Activated CD8-positive, alpha-beta memory T cell treated with anti-CD3 and anti-CD28 coated beads, Interleukin-2, amount 50 U/mL, for 1 hour (primary cell): Measurements from ENCODE around the gene ALPK3.

Experiments used
- DNase-seq: peaks from one replicate; pipeline ENCODE4 v3.0.0-alpha.2; 2020; ENCODE audit errors: extremely low read depth

ALPK3 gene

DNA sequence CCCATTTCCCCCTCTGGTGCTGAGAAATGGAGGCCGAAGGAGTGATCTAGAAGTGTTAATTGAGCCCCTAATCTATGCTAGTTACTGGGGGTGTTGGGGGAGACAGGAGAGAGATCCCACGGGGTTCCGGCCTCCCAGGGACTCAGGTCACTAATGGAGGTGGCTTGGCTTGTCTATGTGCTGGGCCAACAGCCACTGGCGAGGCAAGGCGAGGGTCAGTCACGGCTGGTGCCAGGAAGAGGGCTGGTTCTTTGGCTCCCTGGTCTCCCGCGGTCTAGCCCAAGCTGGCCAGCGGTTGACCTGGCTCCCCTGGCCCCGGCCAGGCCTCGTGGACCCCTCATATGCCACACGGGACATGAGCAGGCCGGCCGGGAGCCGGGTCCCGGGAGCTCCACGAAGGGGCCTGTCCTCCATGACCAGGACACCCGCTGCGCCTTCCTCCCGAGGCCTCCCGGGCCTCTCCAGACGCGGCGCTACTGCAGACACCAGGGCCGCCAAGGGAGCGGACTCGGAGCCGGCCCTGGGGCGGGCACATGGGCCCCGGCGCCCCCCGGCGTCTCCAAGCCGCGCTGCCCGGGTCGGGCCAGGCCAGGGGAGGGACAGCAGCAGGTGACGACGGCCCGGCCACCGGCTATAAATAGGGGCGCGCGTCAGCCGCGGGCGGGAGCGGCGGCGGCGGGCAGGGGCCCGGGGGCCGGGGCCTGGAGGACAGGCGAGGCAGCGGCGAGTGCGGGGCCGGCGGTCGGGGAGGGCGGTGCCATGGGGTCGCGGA, at the start of gene ALPK3:
TSS of gene ALPK3 (plus strand) at position 663 of the 772 bp plus-strand sequence. CDS start at position 760, 97 bp downstream.
- DNase-seq = no peak

DNA sequence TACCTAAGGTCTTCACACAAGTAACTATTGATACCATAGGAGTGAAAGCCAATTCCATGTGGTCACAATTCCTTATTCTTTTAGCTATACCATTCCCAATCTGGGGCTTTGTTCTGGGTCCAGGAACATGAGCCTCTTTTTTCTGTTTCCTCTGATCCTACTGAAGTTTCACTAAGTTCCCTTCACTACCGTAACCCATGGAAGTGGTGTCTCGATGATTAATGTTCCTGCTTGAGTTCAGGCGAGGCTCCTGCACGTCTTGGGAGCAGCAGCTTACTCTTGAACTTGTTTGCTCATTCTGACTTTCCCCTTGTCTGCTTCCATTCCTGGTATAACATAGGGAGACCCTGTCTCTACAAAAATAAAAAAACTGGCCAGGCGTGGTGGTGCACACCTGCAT, 45.1 kb upstream of the ALPK3 start:
- no peak for DNase-seq

GRCh38 chr15:84772467-84772866, 44.7 kb upstream of the ALPK3 start:
- no peak for DNase-seq

DNA sequence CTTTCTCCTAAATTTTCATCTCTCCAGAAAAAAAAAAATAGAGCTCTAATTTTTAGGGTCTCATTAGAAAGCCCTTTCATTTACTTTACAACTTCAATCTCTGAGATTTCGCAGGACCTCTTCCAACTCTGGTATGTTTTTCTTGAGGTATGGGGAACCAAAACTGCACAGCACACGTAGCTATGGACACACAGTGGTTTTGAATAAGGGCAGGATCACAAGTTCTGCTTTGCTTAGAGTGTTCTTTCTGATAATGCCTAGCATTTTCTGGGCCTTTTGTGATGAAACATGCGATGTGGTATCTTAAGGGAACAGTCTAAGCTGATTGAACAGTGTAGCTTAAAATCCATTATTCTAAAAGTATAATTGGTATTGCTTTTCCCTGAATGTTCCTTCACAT, 43.4 kb upstream of the ALPK3 start:
- DNase-seq = no peak

- no peak for DNase-seq
Measured at GRCh38 chr15:84775867-84776449, 41.2 kb upstream of the ALPK3 start.

- no peak for DNase-seq
Measured at GRCh38 chr15:84778194-84778593, 39.0 kb upstream of the ALPK3 start.

DNA sequence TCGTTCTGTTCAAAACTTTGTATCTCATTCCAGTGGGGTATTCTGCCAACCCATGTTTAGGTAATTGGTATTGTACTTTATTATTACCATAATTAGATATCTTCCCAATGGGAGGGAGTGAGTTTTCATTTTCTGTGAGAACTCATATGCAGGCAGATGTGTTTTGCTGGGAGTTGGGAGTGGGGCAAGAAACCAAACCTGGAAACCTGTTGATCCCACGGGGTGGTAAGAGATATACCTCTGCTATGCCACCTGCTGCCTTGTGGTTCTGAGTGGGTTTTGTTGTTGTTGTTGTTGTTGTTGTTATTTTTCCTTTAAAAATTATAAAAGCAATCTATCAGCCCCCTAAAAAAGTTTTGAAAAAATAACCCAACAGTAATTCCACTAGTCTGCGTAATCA, 36.7 kb upstream of the ALPK3 start:
- DNase-seq = no peak

GRCh38 chr15:84781495-84781894, 35.7 kb upstream of the ALPK3 start:
- DNase-seq = no peak

GRCh38 chr15:84782346-84782745, 34.8 kb upstream of the ALPK3 start:
- no peak for DNase-seq

GRCh38 chr15:84783493-84784251, 33.5 kb upstream of the ALPK3 start:
- no peak for DNase-seq

GRCh38 chr15:84784262-84784661, 32.9 kb upstream of the ALPK3 start:
- no peak for DNase-seq

DNA sequence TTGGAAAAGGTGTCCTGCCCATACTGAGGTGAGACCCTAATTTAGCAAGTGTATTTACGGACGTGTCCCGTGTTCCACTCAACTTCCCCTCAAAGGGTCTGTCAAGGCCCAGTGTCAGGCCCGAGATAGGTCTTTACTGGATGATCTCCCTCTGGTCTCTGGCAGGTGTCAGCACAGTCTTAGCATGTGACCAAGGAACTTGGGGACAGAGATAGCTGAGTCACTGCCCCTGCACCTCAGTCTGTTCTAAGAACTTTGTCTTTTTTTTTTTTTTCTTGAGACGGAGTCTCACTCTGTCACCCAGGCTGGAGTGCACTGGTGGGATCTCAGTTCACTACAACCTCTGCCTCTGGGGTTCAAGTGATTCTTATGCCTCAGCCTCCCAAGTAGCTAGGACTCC, 32.1 kb upstream of the ALPK3 start:
- no peak for DNase-seq

DNA sequence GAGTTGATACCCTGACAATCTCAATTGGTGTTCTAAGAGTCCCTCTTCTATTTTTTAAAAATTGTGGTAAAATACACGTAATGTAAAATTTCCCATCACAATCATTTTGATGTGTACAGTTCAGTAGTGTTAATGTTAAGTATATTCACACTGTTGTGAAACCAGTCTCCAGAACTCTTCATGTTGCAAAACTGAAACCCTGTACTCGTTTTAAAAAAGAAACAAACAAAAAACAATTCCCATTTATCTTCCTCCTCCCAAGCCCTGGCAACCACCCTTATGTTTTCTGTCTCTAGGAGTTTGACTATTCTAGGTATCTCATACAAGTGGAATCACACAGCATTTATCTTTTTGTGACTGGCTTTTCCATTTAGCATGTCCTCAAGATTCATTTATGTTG, 28.7 kb upstream of the ALPK3 start:
- DNase-seq = no peak

- no peak for DNase-seq
Measured at GRCh38 chr15:84789762-84790161, 27.4 kb upstream of the ALPK3 start.

- DNase-seq = no peak
Measured at GRCh38 chr15:84790676-84791075, 26.5 kb upstream of the ALPK3 start.

DNA sequence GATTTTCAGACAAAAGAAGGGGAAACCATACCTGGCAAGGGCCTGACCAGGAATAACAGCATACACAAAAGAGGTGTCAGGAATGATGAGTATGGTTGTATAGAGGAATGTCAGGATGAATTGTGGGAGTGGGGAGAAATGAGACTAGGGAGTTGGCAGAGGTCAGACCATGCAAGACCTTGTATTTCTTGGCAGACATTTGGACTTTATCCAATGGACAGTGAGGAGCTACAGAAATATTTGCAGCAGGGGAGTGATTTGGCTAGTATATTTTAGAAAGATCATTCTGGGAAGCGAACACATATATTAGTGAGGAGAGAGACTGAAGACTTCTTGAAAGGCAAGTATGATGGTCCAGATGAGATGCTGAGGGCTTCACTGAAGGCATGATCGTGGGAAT, 25.4 kb upstream of the ALPK3 start:
- DNase-seq = no peak

DNA sequence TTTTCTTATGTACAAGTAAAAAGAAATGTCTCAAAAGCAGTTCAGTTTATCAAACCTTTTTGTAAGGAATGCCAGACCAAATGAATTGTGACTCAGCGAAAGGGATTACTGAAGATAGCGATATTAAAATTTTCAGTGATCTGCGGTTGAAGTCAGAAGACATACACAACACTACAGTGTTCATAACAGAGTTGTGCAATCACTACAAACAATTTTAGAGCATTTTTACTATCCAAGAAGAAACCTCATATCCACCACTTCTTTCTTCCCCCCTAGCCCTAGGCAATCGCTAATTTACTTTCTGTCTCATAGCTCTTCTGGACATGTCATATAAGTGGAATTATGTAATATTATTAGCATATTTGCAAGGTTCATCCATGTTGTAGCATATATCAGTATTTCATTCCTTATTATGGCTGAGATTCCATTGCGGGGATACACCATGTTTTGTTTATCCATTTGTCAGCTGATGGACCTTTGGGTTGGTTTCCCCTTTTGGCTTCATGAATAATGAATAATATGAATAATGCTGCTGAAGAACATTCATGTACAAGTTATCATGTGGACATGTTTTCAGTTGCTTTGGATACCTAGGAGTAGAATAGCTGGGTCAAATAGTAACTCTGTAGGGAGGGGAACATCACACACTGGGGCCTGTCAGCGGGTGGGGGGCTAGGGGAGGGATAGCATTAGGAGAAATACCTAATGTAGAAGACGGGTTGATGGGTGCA, 23.6 kb upstream of the ALPK3 start:
- DNase-seq = no peak

GRCh38 chr15:84794162-84794547, 23.0 kb upstream of the ALPK3 start:
- no peak for DNase-seq

DNA sequence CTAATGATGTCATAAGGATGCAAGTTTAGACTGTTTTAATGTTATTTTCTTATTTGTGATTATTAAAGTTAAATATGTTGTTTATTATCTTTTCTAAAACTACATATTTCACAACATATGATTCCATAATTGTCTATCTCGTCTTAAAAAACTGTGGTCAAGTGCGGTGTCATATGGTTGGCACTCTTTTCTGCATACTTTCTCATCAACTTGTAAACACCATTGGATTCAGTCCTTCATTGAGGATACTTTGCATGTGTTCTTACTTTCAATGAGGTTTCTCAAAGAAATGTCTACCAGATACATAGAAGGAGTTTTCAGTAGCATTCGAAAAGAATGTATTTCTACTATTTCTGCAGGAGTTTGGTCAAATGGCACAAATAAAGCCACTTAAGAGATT, 22.0 kb upstream of the ALPK3 start:
- no peak for DNase-seq

- DNase-seq = no peak
Measured at GRCh38 chr15:84797212-84797611, 19.9 kb upstream of the ALPK3 start.

DNA sequence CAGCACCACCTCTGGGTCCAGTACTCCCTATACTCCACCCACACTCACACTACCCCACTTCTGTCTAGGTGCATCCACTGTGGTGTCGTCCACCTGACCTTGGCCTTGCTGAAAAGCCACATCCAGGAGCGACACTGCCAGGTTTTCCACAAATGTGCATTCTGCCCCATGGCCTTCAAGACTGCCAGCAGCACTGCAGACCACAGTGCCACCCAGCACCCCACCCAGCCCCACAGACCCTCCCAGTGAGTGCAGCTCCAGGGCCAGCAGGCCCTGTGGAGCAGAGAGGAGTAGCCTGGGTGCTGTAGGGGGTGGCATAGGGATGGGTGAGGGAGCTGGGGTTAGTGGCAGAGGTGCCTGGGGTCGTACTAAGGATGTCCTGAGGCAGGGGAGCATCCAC, 19.4 kb upstream of the ALPK3 start:
- DNase-seq = no peak

DNA sequence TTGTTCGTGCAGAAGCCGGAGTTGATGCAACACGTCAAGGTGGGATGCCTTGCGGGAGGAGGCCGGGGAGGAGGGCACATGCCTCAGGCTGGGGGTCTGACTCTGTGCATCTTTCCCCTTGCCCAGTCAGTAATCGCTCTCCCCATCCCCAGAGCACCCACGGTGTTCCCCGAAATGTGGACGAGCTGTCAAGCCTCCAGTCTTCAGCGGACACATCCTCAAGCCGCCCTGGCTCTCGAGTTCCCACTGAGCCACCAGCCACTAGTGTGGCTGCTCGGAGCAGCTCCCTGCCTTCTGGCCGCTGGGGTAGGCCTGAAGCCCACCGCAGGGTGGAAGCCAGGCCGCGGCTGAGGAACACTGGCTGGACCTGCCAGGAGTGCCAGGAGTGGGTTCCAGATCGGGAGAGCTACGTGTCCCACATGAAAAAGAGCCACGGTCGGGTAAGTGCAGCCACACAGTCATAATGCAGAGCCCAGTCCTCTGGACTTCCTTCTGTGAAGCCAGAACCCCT, 18.7 kb upstream of the ALPK3 start:
- no peak for DNase-seq
